Astrocyte (in vitro differentiated cells and primary cell): ENCODE data around the gene AOC1. TPM values are rescaled to one million over a fixed set of nuclear protein-coding genes. Genes with fewer than 3 reads are reported as not detected.
"Not testable (repeated sequence)": the region's sequence is repeated elsewhere in the genome, so short reads cannot be mapped to it uniquely, and the experiment has no call there.

Experiments
- DNase-seq: peaks from one replicate; pipeline ENCODE4 v3.0.0-alpha.2; 2010; ENCODE audit warnings: low read depth
- FAIRE-seq: peaks from 2 replicates; lab custom pipeline; 2011; peaks lifted over from hg19 to GRCh38; lab: Jason Lieb, UNC
- H2AFZ ChIP-seq: 2 replicates; pipeline ENCODE4 v1.6.0; 2012; ENCODE audit warnings: low read depth, low read length, inconsistent platforms
- H3K27ac ChIP-seq: 2 replicates; pipeline ENCODE4 v1.5.1; 2011; ENCODE audit warnings: low read depth, low read length, inconsistent platforms
- H3K27me3 ChIP-seq: 2 replicates; pipeline ENCODE4 v1.6.0; 2011; ENCODE audit warnings: low read length, inconsistent platforms; ENCODE audit not compliant: insufficient read depth
- H3K36me3 ChIP-seq: 2 replicates; pipeline ENCODE4 v1.5.1; 2011; ENCODE audit warnings: low read length, inconsistent platforms; ENCODE audit not compliant: insufficient read depth
- H3K4me1 ChIP-seq: 2 replicates; pipeline ENCODE4 v1.5.1; 2011; ENCODE audit warnings: low read length, inconsistent platforms; ENCODE audit not compliant: insufficient read depth
- H3K4me2 ChIP-seq: 2 replicates; pipeline ENCODE4 v1.6.0; 2012; ENCODE audit warnings: low read length, inconsistent platforms
- H3K4me3 ChIP-seq: 2 replicates; pipeline ENCODE4 v1.5.1; 2011; ENCODE audit warnings: low read depth, mild to moderate bottlenecking, low read length, inconsistent platforms; ENCODE audit not compliant: insufficient read depth
- H3K79me2 ChIP-seq: 2 replicates; pipeline ENCODE4 v1.6.0; 2012; ENCODE audit warnings: mild to moderate bottlenecking, low read length, inconsistent platforms; ENCODE audit not compliant: insufficient read depth
- H3K9ac ChIP-seq: 2 replicates; pipeline ENCODE4 v1.6.0; 2012; ENCODE audit warnings: mild to moderate bottlenecking, low read length, inconsistent platforms
- H3K9me3 ChIP-seq: 2 replicates; pipeline ENCODE4 v1.5.1; 2012; ENCODE audit warnings: low read depth, mild to moderate bottlenecking, low read length, inconsistent platforms; ENCODE audit not compliant: insufficient read depth
- H4K20me1 ChIP-seq: 2 replicates; pipeline ENCODE4 v1.6.0; 2012; ENCODE audit warnings: low read length, inconsistent platforms; ENCODE audit not compliant: insufficient read depth
- H3K27ac Mint-ChIP-seq: one replicate; pipeline ENCODE4 v1.8.0; 2021; ENCODE audit warnings: mild to moderate bottlenecking, mixed read lengths; ENCODE audit not compliant: unreplicated experiment
- H3K27me3 Mint-ChIP-seq: one replicate; pipeline ENCODE4 v1.8.0; 2021; ENCODE audit warnings: low read depth, mixed read lengths; ENCODE audit not compliant: unreplicated experiment
- H3K36me3 Mint-ChIP-seq: one replicate; pipeline ENCODE4 v1.8.0; 2021; ENCODE audit warnings: low read depth, mixed read lengths; ENCODE audit not compliant: unreplicated experiment
- H3K4me1 Mint-ChIP-seq: one replicate; pipeline ENCODE4 v1.8.0; 2021; ENCODE audit warnings: low read depth, mixed read lengths; ENCODE audit not compliant: unreplicated experiment
- H3K4me3 Mint-ChIP-seq: one replicate; pipeline ENCODE4 v1.8.0; 2021; ENCODE audit warnings: mild to moderate bottlenecking, moderate library complexity, mixed read lengths; ENCODE audit not compliant: unreplicated experiment
- H3K9me3 Mint-ChIP-seq: one replicate; pipeline ENCODE4 v1.8.0; 2021; ENCODE audit warnings: mild to moderate bottlenecking, mixed read lengths; ENCODE audit not compliant: unreplicated experiment
- EZH2 ChIP-seq: IDR thresholded peaks from 2 replicates; pipeline ENCODE4 v1.6.1; 2012; ENCODE audit warnings: mild to moderate bottlenecking, low read length, inconsistent platforms; ENCODE audit not compliant: insufficient read depth
- total RNA-seq: library from RNA; stranded (reverse); gene quantifications from 2 replicates; pipeline ENCODE4 v1.2.1, GENCODE V29; 2021
- TF ChIP-seq, protein P1 (sequence below): IDR thresholded peaks from 2 replicates; pipeline ENCODE4 v1.5.1; 2011; ENCODE audit warnings: low read depth, mild to moderate bottlenecking, inconsistent platforms, low read length, moderate library complexity; ENCODE audit not compliant: insufficient read depth

Gene AOC1
- total RNA-seq, 1 donor from 2014 or later = not detected

GRCh38 chr7:150909200-150909995 is 57.1 kb downstream of the AOC1 start:
- no peak overlapping the region for H3K4me2 ChIP-seq
- no peaks in the 10 kb centered on the region for H3K36me3 Mint-ChIP-seq
- H3K36me3 ChIP-seq = no peaks in the 10 kb centered on the region
- no peak overlapping the region for H3K9ac ChIP-seq
- peaks cover 2% of the 10 kb centered on the region for H3K9me3 Mint-ChIP-seq
- H3K4me3 Mint-ChIP-seq = no peak overlapping the region
- H3K79me2 ChIP-seq = no peaks in the 10 kb centered on the region
- DNase-seq (no peak), FAIRE-seq (no peak)
- H2AFZ ChIP-seq = no peak overlapping the region
- H3K27ac Mint-ChIP-seq = no peak overlapping the region
- H3K4me3 ChIP-seq = no peak overlapping the region
- TF ChIP-seq, protein P1, sequence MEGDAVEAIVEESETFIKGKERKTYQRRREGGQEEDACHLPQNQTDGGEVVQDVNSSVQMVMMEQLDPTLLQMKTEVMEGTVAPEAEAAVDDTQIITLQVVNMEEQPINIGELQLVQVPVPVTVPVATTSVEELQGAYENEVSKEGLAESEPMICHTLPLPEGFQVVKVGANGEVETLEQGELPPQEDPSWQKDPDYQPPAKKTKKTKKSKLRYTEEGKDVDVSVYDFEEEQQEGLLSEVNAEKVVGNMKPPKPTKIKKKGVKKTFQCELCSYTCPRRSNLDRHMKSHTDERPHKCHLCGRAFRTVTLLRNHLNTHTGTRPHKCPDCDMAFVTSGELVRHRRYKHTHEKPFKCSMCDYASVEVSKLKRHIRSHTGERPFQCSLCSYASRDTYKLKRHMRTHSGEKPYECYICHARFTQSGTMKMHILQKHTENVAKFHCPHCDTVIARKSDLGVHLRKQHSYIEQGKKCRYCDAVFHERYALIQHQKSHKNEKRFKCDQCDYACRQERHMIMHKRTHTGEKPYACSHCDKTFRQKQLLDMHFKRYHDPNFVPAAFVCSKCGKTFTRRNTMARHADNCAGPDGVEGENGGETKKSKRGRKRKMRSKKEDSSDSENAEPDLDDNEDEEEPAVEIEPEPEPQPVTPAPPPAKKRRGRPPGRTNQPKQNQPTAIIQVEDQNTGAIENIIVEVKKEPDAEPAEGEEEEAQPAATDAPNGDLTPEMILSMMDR = no peak
- no peak for TF ChIP-seq EZH2
- H3K27me3 Mint-ChIP-seq = peaks cover 45% of the 10 kb centered on the region
- peaks cover 1% of the 10 kb centered on the region for H3K4me1 ChIP-seq
- no peaks in the 10 kb centered on the region for H3K4me1 Mint-ChIP-seq
- H3K27ac ChIP-seq = no peak overlapping the region
- H3K9me3 ChIP-seq = no peaks in the 10 kb centered on the region
- peaks cover 12% of the 10 kb centered on the region for H3K27me3 ChIP-seq
- no peaks in the 10 kb centered on the region for H4K20me1 ChIP-seq

GRCh38 chr7:150910305-150910995 is 58.1 kb downstream of the AOC1 start:
- not testable (repeated sequence) for H3K27ac ChIP-seq, H3K9me3 ChIP-seq, DNase-seq, H3K4me2 ChIP-seq, H3K36me3 ChIP-seq, H3K79me2 ChIP-seq, H3K4me1 ChIP-seq, H4K20me1 ChIP-seq, H3K4me3 Mint-ChIP-seq, H3K4me3 ChIP-seq, FAIRE-seq, H3K9me3 Mint-ChIP-seq, H3K9ac ChIP-seq, H2AFZ ChIP-seq, H3K36me3 Mint-ChIP-seq, H3K4me1 Mint-ChIP-seq, H3K27ac Mint-ChIP-seq
- H3K27me3 Mint-ChIP-seq = peaks cover 54% of the 10 kb centered on the region
- peaks cover 12% of the 10 kb centered on the region for H3K27me3 ChIP-seq

- Mint-ChIP-seq H3K27ac (no peak overlapping the region), H3K27me3 (peaks cover 55% of the 10 kb centered on the region), H3K9me3 (peaks cover 2% of the 10 kb centered on the region), H3K36me3 (no peaks in the 10 kb centered on the region), H3K4me1 (no peaks in the 10 kb centered on the region), H3K4me3 (no peak overlapping the region)
- H3K36me3 ChIP-seq = no peaks in the 10 kb centered on the region
- H2AFZ ChIP-seq = no peak overlapping the region
- H4K20me1 ChIP-seq = no peaks in the 10 kb centered on the region
- H3K9ac ChIP-seq = no peak overlapping the region
- no peak for FAIRE-seq
- no peaks in the 10 kb centered on the region for H3K9me3 ChIP-seq
- no peaks in the 10 kb centered on the region for H3K79me2 ChIP-seq
- H3K4me3 ChIP-seq = no peak overlapping the region
- no peak overlapping the region for H3K4me2 ChIP-seq
- no peak overlapping the region for H3K27ac ChIP-seq
- DNase-seq = no peak
- H3K4me1 ChIP-seq = no peaks in the 10 kb centered on the region
- no peak for TF ChIP-seq EZH2
- TF ChIP-seq, protein P1 = no peak
- H3K27me3 ChIP-seq = peaks cover 12% of the 10 kb centered on the region
Observed at GRCh38 chr7:150910996-150911422, 58.7 kb downstream of the AOC1 start.

Other genes starting within 250 kb of the AOC1 start
- gene GIMAP6, start 220.1 kb upstream of the AOC1 start, total RNA-seq = not detected in 2 replicates
- gene GIMAP2, start 166.8 kb upstream of the AOC1 start, total RNA-seq = not detected in 2 replicates
- gene GIMAP1, start 135.9 kb upstream of the AOC1 start, total RNA-seq = not detected in 2 replicates
- 0.14 TPM in 1 of 2 replicates, not detected in the other for gene GIMAP5, start 115.1 kb upstream of the AOC1 start, total RNA-seq
- gene TMEM176B, start 52.2 kb upstream of the AOC1 start, total RNA-seq = 0.26 and 0.32 TPM in 2 replicates
- 0.31 TPM in 1 of 2 replicates, not detected in the other for gene TMEM176A, start 51.7 kb upstream of the AOC1 start, total RNA-seq
- 4.5 and 4.6 TPM in 2 replicates for gene KCNH2, start 125.8 kb downstream of the AOC1 start, total RNA-seq
- 1.8 and 2.0 TPM in 2 replicates for gene NOS3, start 138.5 kb downstream of the AOC1 start, total RNA-seq
- 1.8 and 2.2 TPM in 2 replicates for gene ATG9B, start 172.0 kb downstream of the AOC1 start, total RNA-seq
- gene ABCB8, start 175.9 kb downstream of the AOC1 start, total RNA-seq = 52.2 and 53.3 TPM in 2 replicates
- 3.9 and 5.9 TPM in 2 replicates for gene ASIC3, start 196.0 kb downstream of the AOC1 start, total RNA-seq
- 47.9 and 55.1 TPM in 2 replicates for gene CDK5, start 205.4 kb downstream of the AOC1 start, total RNA-seq
- 302 and 351 TPM in 2 replicates for gene SLC4A2, start 207.1 kb downstream of the AOC1 start, total RNA-seq
- gene FASTK, start 228.3 kb downstream of the AOC1 start, total RNA-seq = 56.1 and 61.6 TPM in 2 replicates
- 42.9 and 44.9 TPM in 2 replicates for gene TMUB1, start 231.0 kb downstream of the AOC1 start, total RNA-seq
- 123 and 156 TPM in 2 replicates for gene AGAP3, start 234.0 kb downstream of the AOC1 start, total RNA-seq